H9 (cell line): ENCODE data around the gene PCBP2. TPM values are rescaled to one million over a fixed set of nuclear protein-coding genes. Genes with fewer than 3 reads are reported as not detected.
A peak's percentile ranks its signal among the peaks of the same experiment; 100 is the strongest.

Source experiments
- DNase-seq: peaks from one replicate; pipeline ENCODE4 v3.0.0-alpha.2; 2017
- H2AFZ ChIP-seq: one replicate; pipeline ENCODE4 v1.6.1; 2013; ENCODE audit warnings: mild to moderate bottlenecking, low read length, control low read depth, moderate library complexity
- H2AK5ac ChIP-seq: 2 replicates; pipeline ENCODE4 v1.6.1; 2013; ENCODE audit warnings: low read length, control low read depth, mixed read lengths; ENCODE audit not compliant: insufficient read length
- H2BK120ac ChIP-seq: one replicate; pipeline ENCODE4 v1.6.1; 2013; ENCODE audit warnings: low read depth, mild to moderate bottlenecking, low read length, control low read depth, inconsistent platforms; ENCODE audit not compliant: poor library complexity, severe bottlenecking
- H2BK12ac ChIP-seq: 2 replicates; pipeline ENCODE4 v1.6.1; 2013; ENCODE audit warnings: low read length, control low read depth, mixed read lengths, low read depth; ENCODE audit not compliant: insufficient read length
- H2BK15ac ChIP-seq: 2 replicates; pipeline ENCODE4 v1.6.1; 2013; ENCODE audit warnings: low read depth, low read length, control low read depth
- H2BK20ac ChIP-seq: one replicate; pipeline ENCODE4 v1.6.1; 2013; ENCODE audit warnings: low read depth, mild to moderate bottlenecking, low read length, control low read depth, inconsistent platforms; ENCODE audit not compliant: poor library complexity, severe bottlenecking
- H2BK5ac ChIP-seq: 2 replicates; pipeline ENCODE4 v1.6.1; 2013; ENCODE audit warnings: low read length, control low read depth, mixed read lengths; ENCODE audit not compliant: insufficient read length
- H3K14ac ChIP-seq: 2 replicates; pipeline ENCODE4 v1.6.1; 2013; ENCODE audit warnings: low read length, control low read depth; ENCODE audit not compliant: insufficient read depth
- H3K18ac ChIP-seq: 2 replicates; pipeline ENCODE4 v1.6.1; 2013; ENCODE audit warnings: low read depth, mild to moderate bottlenecking, mixed read lengths, low read length, control low read depth; ENCODE audit not compliant: insufficient read length
- H3K23ac ChIP-seq: 2 replicates; pipeline ENCODE4 v1.6.1; 2013; ENCODE audit warnings: low read length, control low read depth, mixed read lengths, low read depth; ENCODE audit not compliant: insufficient read length
- H3K23me2 ChIP-seq: 2 replicates; pipeline ENCODE4 v1.6.1; 2013; ENCODE audit warnings: low read depth, mild to moderate bottlenecking, mixed read lengths, low read length, control low read depth; ENCODE audit not compliant: insufficient read length, poor library complexity, severe bottlenecking
- H3K27ac ChIP-seq: 2 replicates; pipeline ENCODE4 v1.5.1; 2013; ENCODE audit warnings: low read length, control low read depth, mixed read lengths, low read depth; ENCODE audit not compliant: insufficient read length
- H3K27me3 ChIP-seq: 2 replicates; pipeline ENCODE4 v1.6.1; 2013; ENCODE audit warnings: low read length, control low read depth, inconsistent platforms; ENCODE audit not compliant: insufficient read depth
- H3K4ac ChIP-seq: 2 replicates; pipeline ENCODE4 v1.6.1; 2013; ENCODE audit warnings: low read depth, mild to moderate bottlenecking, control low read depth, inconsistent platforms, low read length, moderate library complexity
- H3K4me1 ChIP-seq: 2 replicates; pipeline ENCODE4 v1.6.1; 2013; ENCODE audit warnings: low read length, control low read depth, inconsistent platforms; ENCODE audit not compliant: insufficient read depth
- H3K4me2 ChIP-seq: 2 replicates; pipeline ENCODE4 v1.6.1; 2013; ENCODE audit warnings: low read length, control low read depth, mixed read lengths; ENCODE audit not compliant: insufficient read length, insufficient read depth
- H3K56ac ChIP-seq: 2 replicates; pipeline ENCODE4 v1.6.1; 2013; ENCODE audit warnings: low read depth, mild to moderate bottlenecking, mixed read lengths, low read length, control low read depth; ENCODE audit not compliant: insufficient read length
- H3K79me1 ChIP-seq: 2 replicates; pipeline ENCODE4 v1.6.1; 2013; ENCODE audit warnings: low read depth, mild to moderate bottlenecking, moderate library complexity, low read length, control low read depth, inconsistent platforms; ENCODE audit not compliant: insufficient read depth, poor library complexity, severe bottlenecking
- H3K79me2 ChIP-seq: 2 replicates; pipeline ENCODE4 v1.6.1; 2013; ENCODE audit warnings: low read length, control low read depth, inconsistent platforms; ENCODE audit not compliant: insufficient read depth
- H3K9ac ChIP-seq: 2 replicates; pipeline ENCODE4 v1.6.1; 2013; ENCODE audit warnings: low read length, control low read depth, mixed read lengths; ENCODE audit not compliant: insufficient read length; ENCODE audit errors: extremely low read depth
- H3K9me3 ChIP-seq: one replicate; pipeline ENCODE4 v1.6.1; 2013; ENCODE audit warnings: low read depth, low read length, inconsistent platforms; ENCODE audit not compliant: control insufficient read depth
- H3T11ph ChIP-seq: one replicate; pipeline ENCODE4 v1.6.1; 2013; ENCODE audit warnings: mild to moderate bottlenecking, low read length, control low read depth, inconsistent platforms
- H4K20me1 ChIP-seq: one replicate; pipeline ENCODE4 v1.6.1; 2013; ENCODE audit not compliant: control insufficient read depth, insufficient read length, insufficient read depth
- H4K5ac ChIP-seq: 2 replicates; pipeline ENCODE4 v1.6.1; 2013; ENCODE audit warnings: low read depth, mild to moderate bottlenecking, mixed read lengths, low read length, control low read depth; ENCODE audit not compliant: insufficient read length
- H4K8ac ChIP-seq: replicated peaks from 2 replicates; pipeline ENCODE4 v1.6.1; 2013; ENCODE audit warnings: low read length, control low read depth, mixed read lengths, low read depth; ENCODE audit not compliant: insufficient read length
- H4K91ac ChIP-seq: 2 replicates; pipeline ENCODE4 v1.6.1; 2013; ENCODE audit warnings: low read depth, mild to moderate bottlenecking, moderate library complexity, mixed read lengths, low read length, control low read depth; ENCODE audit not compliant: insufficient read length
- H3K27ac Mint-ChIP-seq, 3 experiments: 2 replicates in 2 of 3; 3 replicates in 1 of 3; pipeline ENCODE4 v1.8.0; 2020 to 2021; ENCODE audit warnings: mixed read lengths in 3 of 3, mild to moderate bottlenecking in 1 of 3, moderate library complexity in 1 of 3
- H3K27me3 Mint-ChIP-seq: 2 replicates; pipeline ENCODE4 v1.8.0; 2021; ENCODE audit warnings: low read depth, mild to moderate bottlenecking, moderate library complexity, mixed read lengths
- H3K36me3 Mint-ChIP-seq, 3 experiments: 2 replicates in 2 of 3; 3 replicates in 1 of 3; pipeline ENCODE4 v1.8.0; 2020 to 2021; ENCODE audit warnings: low read depth in 3 of 3, mixed read lengths in 3 of 3; ENCODE audit not compliant: insufficient read depth in 1 of 3
- H3K4me1 Mint-ChIP-seq, 2 experiments: 2 replicates each; pipeline ENCODE4 v1.8.0; 2020; ENCODE audit warnings: mixed read lengths in 2 of 2
- H3K4me3 Mint-ChIP-seq, 2 experiments: 2 replicates in 1 of 2; 3 replicates in 1 of 2; pipeline ENCODE4 v1.8.0; 2020 to 2021; ENCODE audit warnings: mild to moderate bottlenecking in 2 of 2, mixed read lengths in 2 of 2, moderate library complexity in 1 of 2
- H3K9me3 Mint-ChIP-seq, 2 experiments: 2 replicates in 1 of 2; 3 replicates in 1 of 2; pipeline ENCODE4 v1.8.0; 2020; ENCODE audit warnings: mild to moderate bottlenecking in 2 of 2, mixed read lengths in 2 of 2, moderate library complexity in 1 of 2
- WGBS: extraction: QIAGEN DNeasy Blood & Tissue Kit; methylation state at CpG from one replicate; pipeline ENCODE4 v1.1.7; 2013; ENCODE audit warnings: missing lambda C conversion rate, low lambda C conversion rate, mixed read lengths; ENCODE audit not compliant: insufficient read length; ENCODE audit errors: extremely low coverage; 5-methylcytosine and 5-hydroxymethylcytosine counted together
- total RNA-seq: library from RNA; stranded (reverse); gene quantifications from 2 replicates; pipeline ENCODE4 v1.2.1, GENCODE V29; 2021
- TF ChIP-seq, protein P1 (sequence below): fragments of 200-600 bp; sonication (generic); conservative IDR thresholded peaks from 3 replicates; pipeline ENCODE4 v1.8.0; 2021; ENCODE audit warnings: antibody characterized with exemption, mild to moderate bottlenecking

The PCBP2 gene
- total RNA-seq, 1 experiment from 2014 or later, result 1,207 TPM

DNA sequence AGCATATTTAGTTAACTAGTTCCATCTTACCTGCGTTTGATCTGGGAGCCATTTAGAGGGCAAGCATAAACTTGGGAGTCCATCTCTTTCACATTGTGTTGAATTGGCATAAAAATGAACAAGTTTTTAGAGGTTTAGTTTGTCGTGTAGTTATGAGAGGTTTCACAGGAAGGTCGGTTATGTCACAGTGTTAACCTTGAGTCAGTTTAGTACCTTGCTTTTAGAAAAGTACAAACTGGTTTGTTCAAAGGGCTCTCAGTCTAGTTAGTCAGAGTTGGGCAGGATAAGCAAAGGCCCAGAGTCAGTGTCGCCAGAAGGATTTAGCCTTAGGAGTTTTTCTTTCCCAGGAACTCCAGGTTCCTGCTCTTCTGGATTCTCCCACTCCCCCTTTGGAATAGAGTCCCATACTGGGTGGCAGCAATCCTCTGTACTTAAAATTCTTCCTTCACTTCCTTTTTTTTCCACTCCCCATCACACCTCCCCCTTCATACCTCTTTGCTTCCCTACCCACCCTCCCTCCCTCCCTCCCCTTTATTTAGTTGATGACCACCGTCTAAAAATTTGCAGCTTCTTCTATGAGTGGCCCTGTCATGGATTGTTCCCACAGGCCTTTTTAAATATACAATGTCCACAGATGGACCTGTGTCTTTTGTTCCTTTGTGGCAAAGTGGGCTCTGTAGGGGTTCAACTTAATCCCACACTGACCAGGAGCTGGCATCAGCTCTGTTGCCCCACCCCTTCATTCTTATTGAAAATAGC, 12.1 kb downstream of the PCBP2 start:
- Histone ChIP-seq H4K20me1 (no peaks in the 10 kb centered on the region), H3K9ac (no peak overlapping the region)
- TF ChIP-seq, protein P1, sequence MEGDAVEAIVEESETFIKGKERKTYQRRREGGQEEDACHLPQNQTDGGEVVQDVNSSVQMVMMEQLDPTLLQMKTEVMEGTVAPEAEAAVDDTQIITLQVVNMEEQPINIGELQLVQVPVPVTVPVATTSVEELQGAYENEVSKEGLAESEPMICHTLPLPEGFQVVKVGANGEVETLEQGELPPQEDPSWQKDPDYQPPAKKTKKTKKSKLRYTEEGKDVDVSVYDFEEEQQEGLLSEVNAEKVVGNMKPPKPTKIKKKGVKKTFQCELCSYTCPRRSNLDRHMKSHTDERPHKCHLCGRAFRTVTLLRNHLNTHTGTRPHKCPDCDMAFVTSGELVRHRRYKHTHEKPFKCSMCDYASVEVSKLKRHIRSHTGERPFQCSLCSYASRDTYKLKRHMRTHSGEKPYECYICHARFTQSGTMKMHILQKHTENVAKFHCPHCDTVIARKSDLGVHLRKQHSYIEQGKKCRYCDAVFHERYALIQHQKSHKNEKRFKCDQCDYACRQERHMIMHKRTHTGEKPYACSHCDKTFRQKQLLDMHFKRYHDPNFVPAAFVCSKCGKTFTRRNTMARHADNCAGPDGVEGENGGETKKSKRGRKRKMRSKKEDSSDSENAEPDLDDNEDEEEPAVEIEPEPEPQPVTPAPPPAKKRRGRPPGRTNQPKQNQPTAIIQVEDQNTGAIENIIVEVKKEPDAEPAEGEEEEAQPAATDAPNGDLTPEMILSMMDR, result no peak

More for the DNA sequence above, 12.1 kb downstream of the PCBP2 start:
- Mint-ChIP-seq H3K4me1 (peaks cover 51 to 77% of the 10 kb centered on the region in 2 experiments), H3K27me3 (no peaks in the 10 kb centered on the region), H3K4me3 (no peak overlapping the region), H3K27ac (peak overlapping the region in 1 of 3 experiments; percentile 84; a peak in 3 of 7 replicates), H3K36me3 (peaks cover 87 to 98% (median 98%) of the 10 kb centered on the region in 3 experiments), H3K9me3 (no peaks in the 10 kb centered on the region)
- Histone ChIP-seq H3K56ac (no peak overlapping the region), H3K79me2 (peaks cover 3% of the 10 kb centered on the region), H4K8ac (no peak overlapping the region), H3K4me2 (no peak overlapping the region), H3K23me2 (no peaks in the 10 kb centered on the region), H3K27ac (no peak overlapping the region), H2BK120ac (no peak overlapping the region), H4K91ac (no peak overlapping the region), H3K4me1 (no peaks in the 10 kb centered on the region), H3K18ac (no peak overlapping the region), H3K27me3 (no peaks in the 10 kb centered on the region), H2BK5ac (no peak overlapping the region), H3K4ac (no peak overlapping the region), H3T11ph (no peak overlapping the region), H2AK5ac (no peak overlapping the region), H2BK15ac (no peak overlapping the region), H3K79me1 (peaks cover 22% of the 10 kb centered on the region), H2BK12ac (no peak overlapping the region), H2BK20ac (no peak overlapping the region), H3K9me3 (no peaks in the 10 kb centered on the region), H3K14ac (no peak overlapping the region), H2AFZ (no peak overlapping the region), H4K5ac (no peak overlapping the region), H3K23ac (no peak overlapping the region)
- WGBS, result 100% methylated on average over 2 of the region's 5 CpGs
- DNase-seq, result no peak
